ENCODE data around the gene MAP7. TPM values are rescaled to one million over a fixed set of nuclear protein-coding genes. Genes with fewer than 3 reads are reported as not detected.

The MAP7 gene
- total RNA-seq, 3 donors from 2014 or later (not counting 1 experiment from before 2014, with no cell fraction given): 0.14 to 0.68 (median 0.14) TPM

- Histone ChIP-seq H3K4me1 (ENCODE audit: control insufficient read depth, insufficient read depth, low read length) (peaks cover 13% of the 10 kb centered on the region), H3K36me3 (ENCODE audit: control insufficient read depth, insufficient read depth, low read length) (no peaks in the 10 kb centered on the region), H3K27ac (ENCODE audit: low read length) (no peak overlapping the region), H3K9me3 (ENCODE audit: control insufficient read depth, insufficient read depth, low read length) (no peaks in the 10 kb centered on the region), H3K27me3 (ENCODE audit: control insufficient read depth, insufficient read depth, low read length) (peaks cover 17% of the 10 kb centered on the region), H3K4me3 (ENCODE audit: low read length) (no peak overlapping the region)
- Mint-ChIP-seq H3K36me3 (no peaks in the 10 kb centered on the region), H3K27ac (no peak overlapping the region), H3K9me3 (no peaks in the 10 kb centered on the region), H3K27me3 (ENCODE audit: low read depth in 2 of 2) (peaks cover 35 to 54% of the 10 kb centered on the region in 2 donors), H3K4me1 (peaks cover 0 to 6% of the 10 kb centered on the region in 2 donors), H3K4me3 (no peak overlapping the region)
- DNase-seq: peak in 1 of 2 donors; percentile 12
- 27% methylated on average over 3 of the region's 4 CpGs for WGBS (ENCODE audit: insufficient coverage)
- intact Hi-C loops (cut with micrococcal nuclease): no loop called here
- TF ChIP-seq, protein P1, sequence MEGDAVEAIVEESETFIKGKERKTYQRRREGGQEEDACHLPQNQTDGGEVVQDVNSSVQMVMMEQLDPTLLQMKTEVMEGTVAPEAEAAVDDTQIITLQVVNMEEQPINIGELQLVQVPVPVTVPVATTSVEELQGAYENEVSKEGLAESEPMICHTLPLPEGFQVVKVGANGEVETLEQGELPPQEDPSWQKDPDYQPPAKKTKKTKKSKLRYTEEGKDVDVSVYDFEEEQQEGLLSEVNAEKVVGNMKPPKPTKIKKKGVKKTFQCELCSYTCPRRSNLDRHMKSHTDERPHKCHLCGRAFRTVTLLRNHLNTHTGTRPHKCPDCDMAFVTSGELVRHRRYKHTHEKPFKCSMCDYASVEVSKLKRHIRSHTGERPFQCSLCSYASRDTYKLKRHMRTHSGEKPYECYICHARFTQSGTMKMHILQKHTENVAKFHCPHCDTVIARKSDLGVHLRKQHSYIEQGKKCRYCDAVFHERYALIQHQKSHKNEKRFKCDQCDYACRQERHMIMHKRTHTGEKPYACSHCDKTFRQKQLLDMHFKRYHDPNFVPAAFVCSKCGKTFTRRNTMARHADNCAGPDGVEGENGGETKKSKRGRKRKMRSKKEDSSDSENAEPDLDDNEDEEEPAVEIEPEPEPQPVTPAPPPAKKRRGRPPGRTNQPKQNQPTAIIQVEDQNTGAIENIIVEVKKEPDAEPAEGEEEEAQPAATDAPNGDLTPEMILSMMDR (IDR thresholded peaks at IDR 0.05): no peak
- ATAC-seq: no peak
Measured at GRCh38 chr6:136547336-136547735, 2.9 kb downstream of the MAP7 start.

DNA sequence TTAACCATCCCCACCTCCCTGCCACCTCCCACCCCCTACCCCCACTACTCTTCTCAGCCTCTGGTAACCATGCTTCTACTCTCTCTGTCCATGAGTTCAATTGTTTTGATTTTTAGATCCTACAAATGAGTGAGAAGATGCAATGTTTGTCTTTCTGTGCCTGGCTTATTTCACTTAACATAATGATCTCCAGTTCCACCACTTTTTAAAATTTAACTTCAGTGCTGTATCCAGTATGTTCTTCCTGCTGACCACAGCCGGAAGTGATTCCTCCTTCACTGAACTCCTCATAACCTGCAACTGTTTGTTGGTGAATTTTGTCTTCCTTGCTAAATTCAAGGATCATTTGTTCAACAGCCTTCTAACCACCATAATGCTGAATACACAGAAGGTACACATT is 3.9 kb downstream of the MAP7 start:
- Histone ChIP-seq H3K27ac (ENCODE audit: low read length) (no peak overlapping the region), H3K36me3 (ENCODE audit: control insufficient read depth, insufficient read depth, low read length) (no peaks in the 10 kb centered on the region), H3K4me3 (ENCODE audit: low read length) (no peak overlapping the region), H3K27me3 (ENCODE audit: control insufficient read depth, insufficient read depth, low read length) (peaks cover 17% of the 10 kb centered on the region), H3K9me3 (ENCODE audit: control insufficient read depth, insufficient read depth, low read length) (no peaks in the 10 kb centered on the region), H3K4me1 (ENCODE audit: control insufficient read depth, insufficient read depth, low read length) (peaks cover 13% of the 10 kb centered on the region)
- TF ChIP-seq, protein P1 (IDR thresholded peaks at IDR 0.05): no peak
- H3K27ac Mint-ChIP-seq: no peak overlapping the region
- no peak for DNase-seq
- H3K36me3 Mint-ChIP-seq: no peaks in the 10 kb centered on the region
- intact Hi-C loops (cut with micrococcal nuclease): no loop called here
- H3K9me3 Mint-ChIP-seq: no peaks in the 10 kb centered on the region
- no peak for ATAC-seq
- H3K4me1 Mint-ChIP-seq: peaks cover 0 to 6% of the 10 kb centered on the region in 2 donors
- WGBS (ENCODE audit: insufficient coverage): 82% methylated on average over 1 of the region's 1 CpG
- H3K27me3 Mint-ChIP-seq (ENCODE audit: low read depth in 2 of 2): peaks cover 35 to 54% of the 10 kb centered on the region in 2 donors
- H3K4me3 Mint-ChIP-seq: no peak overlapping the region

- Mint-ChIP-seq H3K4me3 (no peak overlapping the region), H3K27me3 (ENCODE audit: low read depth in 2 of 2) (peaks cover 36 to 59% of the 10 kb centered on the region in 2 donors), H3K9me3 (no peaks in the 10 kb centered on the region), H3K4me1 (peaks cover 0 to 4% of the 10 kb centered on the region in 2 donors), H3K27ac (no peak overlapping the region), H3K36me3 (no peaks in the 10 kb centered on the region)
- H3K36me3 ChIP-seq (ENCODE audit: control insufficient read depth, insufficient read depth, low read length): no peaks in the 10 kb centered on the region
- peaks cover 15% of the 10 kb centered on the region for H3K27me3 ChIP-seq (ENCODE audit: control insufficient read depth, insufficient read depth, low read length)
- WGBS (ENCODE audit: insufficient coverage): 54% methylated on average over 1 of the region's 1 CpG
- H3K4me1 ChIP-seq (ENCODE audit: control insufficient read depth, insufficient read depth, low read length): peaks cover 2% of the 10 kb centered on the region
- TF ChIP-seq, protein P1 (IDR thresholded peaks at IDR 0.05): no peak
- DNase-seq: no peak
- no peak overlapping the region for H3K4me3 ChIP-seq (ENCODE audit: low read length)
- ATAC-seq: no peak
- H3K9me3 ChIP-seq (ENCODE audit: control insufficient read depth, insufficient read depth, low read length): no peaks in the 10 kb centered on the region
- intact Hi-C loops (cut with micrococcal nuclease): no loop called here
- H3K27ac ChIP-seq (ENCODE audit: low read length): no peak overlapping the region
Measured at GRCh38 chr6:136544326-136544725, 5.9 kb downstream of the MAP7 start.

DNA sequence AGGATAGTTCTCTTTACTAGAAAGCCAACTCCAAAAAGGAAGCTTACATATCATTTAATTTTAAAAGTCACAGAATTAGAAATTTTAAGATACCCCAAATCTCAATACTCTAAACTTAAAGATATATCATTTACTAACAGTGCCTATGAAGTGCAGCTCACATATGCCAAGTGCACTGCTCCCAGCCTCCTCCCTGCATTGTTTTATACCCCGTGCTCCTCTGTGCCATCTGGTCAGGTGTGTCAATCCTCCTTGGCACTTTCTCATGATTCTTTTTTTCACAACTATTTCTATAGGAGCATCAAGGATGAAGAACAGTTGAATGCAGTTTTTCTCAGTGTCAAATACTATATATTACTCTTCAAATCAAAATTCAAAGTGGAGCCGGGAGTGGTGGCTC is 8.8 kb downstream of the MAP7 start:
- no peak overlapping the region for H3K4me3 ChIP-seq (ENCODE audit: low read length)
- H3K4me3 Mint-ChIP-seq: no peak overlapping the region
- no peak overlapping the region for H3K27ac Mint-ChIP-seq
- H3K9me3 ChIP-seq (ENCODE audit: control insufficient read depth, insufficient read depth, low read length): no peaks in the 10 kb centered on the region
- WGBS (ENCODE audit: insufficient coverage): 94% methylated on average over 2 of the region's 2 CpGs
- no peaks in the 10 kb centered on the region for H3K27me3 ChIP-seq (ENCODE audit: control insufficient read depth, insufficient read depth, low read length)
- H3K27ac ChIP-seq (ENCODE audit: low read length): no peak overlapping the region
- ATAC-seq (no peak), DNase-seq (no peak)
- no peaks in the 10 kb centered on the region for H3K9me3 Mint-ChIP-seq
- intact Hi-C loops (cut with micrococcal nuclease): no loop called here
- H3K36me3 ChIP-seq (ENCODE audit: control insufficient read depth, insufficient read depth, low read length): no peaks in the 10 kb centered on the region
- H3K27me3 Mint-ChIP-seq (ENCODE audit: low read depth in 2 of 2): peaks cover 20 to 30% of the 10 kb centered on the region in 2 donors
- H3K4me1 Mint-ChIP-seq: no peaks in the 10 kb centered on the region
- TF ChIP-seq, protein P1 (IDR thresholded peaks at IDR 0.05): no peak
- no peaks in the 10 kb centered on the region for H3K36me3 Mint-ChIP-seq
- H3K4me1 ChIP-seq (ENCODE audit: control insufficient read depth, insufficient read depth, low read length): no peaks in the 10 kb centered on the region

Measured in natural killer cell (primary cell).